IPS DF 4.7 (cell line): ENCODE results near the gene IFT122.
"Not testable (repeated sequence)": the region's sequence is repeated elsewhere in the genome, so short reads cannot be mapped to it uniquely, and the experiment has no call there.

Source experiments
- DNase-seq: peaks from one replicate; pipeline ENCODE4 v3.0.0-alpha.2; 2013; ENCODE audit warnings: low spot score; ENCODE audit errors: extremely low read depth

IFT122 gene

GRCh38 chr3:129492691-129493090 lies 52.7 kb downstream of the IFT122 start:
- DNase-seq = no peak

GRCh38 chr3:129493206-129493605 lies 53.2 kb downstream of the IFT122 start:
- no peak for DNase-seq

DNA sequence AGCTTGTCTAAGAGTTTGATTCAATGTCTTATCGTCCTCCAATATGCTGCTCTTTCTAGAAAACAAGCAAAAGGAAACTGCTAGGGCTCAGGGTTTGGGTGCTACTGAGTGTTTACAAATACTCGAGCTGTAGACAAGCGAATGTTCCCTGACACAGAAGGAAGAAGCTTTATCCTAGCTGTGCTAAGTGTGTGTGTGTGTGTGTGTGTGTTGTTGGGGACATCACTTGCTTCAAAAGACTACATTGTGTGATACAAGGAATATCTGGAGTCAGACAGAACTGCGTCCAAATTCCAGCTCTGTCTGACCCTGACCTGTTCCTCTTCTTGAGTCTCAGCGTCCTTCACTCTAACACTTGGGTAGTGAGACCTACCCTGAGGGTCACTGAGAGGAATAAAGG lies 54.5 kb downstream of the IFT122 start:
- not testable (repeated sequence) for DNase-seq

DNA sequence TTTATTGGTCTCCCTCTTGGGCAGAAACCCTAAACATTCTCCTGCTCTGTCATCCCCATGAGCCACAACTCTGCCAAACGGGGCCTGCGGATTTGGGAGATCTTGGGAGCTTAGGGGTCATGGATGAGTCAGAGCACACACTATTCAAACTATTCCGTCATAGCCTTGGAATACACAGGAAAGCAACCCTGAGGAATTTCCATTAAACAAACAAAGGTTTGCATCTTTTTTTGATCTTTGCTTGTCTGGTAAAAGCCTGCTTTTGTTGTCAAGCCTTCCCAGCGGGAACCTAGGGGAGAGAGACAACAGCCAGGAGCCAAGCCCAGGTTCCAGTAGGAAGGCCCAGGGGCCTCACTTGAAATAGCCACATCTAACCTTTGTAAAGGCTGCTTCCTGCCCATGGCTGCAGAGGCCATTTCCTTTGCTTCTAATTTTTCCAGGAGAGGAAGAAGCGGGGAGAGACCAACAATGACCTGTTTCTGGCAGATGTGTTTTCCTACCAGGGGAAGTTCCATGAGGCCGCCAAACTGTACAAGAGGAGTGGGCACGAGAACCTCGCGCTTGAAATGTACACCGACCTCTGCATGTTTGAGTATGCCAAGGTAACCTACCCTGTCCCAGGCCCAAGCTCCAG lies 55.1 kb downstream of the IFT122 start:
- not testable (repeated sequence) for DNase-seq

GRCh38 chr3:129497876-129498275 lies 57.9 kb downstream of the IFT122 start:
- not testable (repeated sequence) for DNase-seq

GRCh38 chr3:129498603-129499488 lies 58.8 kb downstream of the IFT122 start:
- not testable (repeated sequence) for DNase-seq

GRCh38 chr3:129499604-129500333 lies 59.7 kb downstream of the IFT122 start:
- DNase-seq = not testable (repeated sequence)

DNA sequence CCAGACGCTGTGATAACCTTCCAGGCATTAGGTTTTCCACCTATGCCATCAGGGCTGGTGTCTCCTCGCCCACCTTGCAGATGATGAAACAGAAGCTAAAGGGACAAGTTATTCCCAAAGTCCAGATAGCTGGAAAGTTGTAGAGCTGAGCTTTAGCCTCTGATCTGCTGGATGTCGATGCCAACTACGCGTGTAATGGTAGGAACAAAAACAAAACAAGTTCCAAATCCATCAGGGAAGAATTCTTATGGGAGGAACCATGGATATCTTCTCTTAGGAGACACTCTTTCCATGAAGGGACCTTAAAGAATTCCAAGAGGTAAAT lies 60.3 kb downstream of the IFT122 start:
- DNase-seq = no peak

DNA sequence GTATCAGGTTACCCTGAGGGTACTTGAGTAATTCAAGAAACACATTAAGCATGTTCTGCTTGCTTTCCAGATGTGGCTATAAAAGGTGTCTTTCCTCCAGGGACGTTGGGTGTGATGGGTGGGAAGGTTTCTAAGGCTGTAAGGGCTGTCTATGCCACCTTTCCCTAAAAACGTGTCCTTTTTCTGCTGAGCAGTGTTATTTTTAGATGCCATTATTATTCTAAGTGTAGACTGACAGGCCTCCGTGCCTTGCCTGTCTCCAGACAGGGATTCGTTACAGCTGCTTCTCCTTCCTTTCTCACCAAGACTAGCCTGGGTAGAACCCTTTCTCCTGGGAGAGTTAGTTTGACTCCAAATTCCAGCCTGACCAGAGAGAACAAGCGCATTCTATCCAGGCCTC lies 61.6 kb downstream of the IFT122 start:
- no peak for DNase-seq

GRCh38 chr3:129502641-129503408 lies 62.8 kb downstream of the IFT122 start:
- no peak for DNase-seq

DNA sequence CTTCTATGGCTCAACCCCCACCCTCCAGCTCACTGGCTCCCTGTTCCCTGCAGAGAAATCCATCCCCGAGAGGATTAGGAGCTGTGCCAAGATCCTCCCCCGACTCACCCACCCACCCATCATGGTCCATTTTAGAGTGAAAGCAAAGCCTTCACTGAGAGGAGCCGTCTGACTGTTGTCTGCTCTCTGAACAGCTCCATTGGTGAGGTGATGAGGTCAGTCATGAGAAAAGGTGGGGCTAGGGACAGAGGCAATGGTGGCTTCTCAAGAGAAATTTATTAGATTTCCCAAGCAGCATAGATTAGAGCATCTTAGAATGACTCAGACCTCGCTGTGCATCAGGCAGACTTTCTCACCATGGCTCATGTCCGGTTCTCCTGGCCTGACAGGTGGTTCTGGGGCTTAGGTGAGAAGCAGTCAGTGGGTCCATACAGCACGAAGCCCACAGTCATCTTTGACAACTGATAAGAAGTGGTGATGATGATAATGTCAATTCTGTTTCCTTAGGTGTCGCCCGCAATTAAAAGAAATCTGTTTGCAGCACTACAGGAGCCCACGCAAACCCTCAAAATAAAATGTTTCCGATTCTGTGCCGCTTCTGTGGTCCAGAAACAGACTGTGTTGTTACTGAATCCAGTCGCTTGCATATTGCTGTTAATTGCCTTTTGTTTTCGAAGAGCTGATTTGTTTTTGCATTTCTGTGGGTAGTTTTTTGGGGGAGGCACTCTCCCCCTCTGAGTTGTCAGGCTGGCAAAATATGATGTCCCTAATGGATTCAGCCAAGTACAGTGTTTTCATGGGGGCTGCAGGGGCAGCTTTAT lies 63.7 kb downstream of the IFT122 start:
- DNase-seq = no peak

DNA sequence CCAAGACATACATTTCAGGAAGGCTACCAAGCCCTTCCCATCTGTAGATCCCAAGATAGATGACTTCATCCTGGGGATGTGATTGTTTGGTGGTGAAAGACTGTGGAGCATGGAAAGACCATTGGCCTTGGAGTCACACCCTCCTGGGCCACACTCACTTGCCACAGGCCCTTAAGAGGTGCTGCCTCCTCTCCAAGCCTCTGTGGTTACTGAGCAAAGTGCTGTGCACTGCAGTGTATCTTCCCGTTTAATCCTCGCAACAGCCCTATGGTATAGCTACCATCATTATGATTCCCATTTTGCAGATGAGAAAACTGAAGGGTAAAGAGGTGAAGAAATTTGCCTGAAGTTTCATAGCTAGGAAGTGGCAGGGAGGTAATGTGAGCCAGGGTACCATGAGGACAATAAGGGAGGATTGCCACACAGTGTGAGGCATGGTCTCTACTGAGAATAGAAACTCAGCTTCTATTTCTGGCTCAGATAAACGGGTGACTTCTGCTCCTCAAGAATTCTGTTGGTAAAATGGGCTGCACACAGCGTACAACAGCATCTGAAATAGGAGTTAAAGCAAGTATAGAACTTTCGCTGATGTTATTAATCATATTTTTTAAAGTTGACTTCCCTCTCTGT lies 64.6 kb downstream of the IFT122 start:
- no peak for DNase-seq

GRCh38 chr3:129505341-129505740 lies 65.3 kb downstream of the IFT122 start:
- no peak for DNase-seq

GRCh38 chr3:129506231-129506742 lies 66.3 kb downstream of the IFT122 start:
- DNase-seq = no peak

DNA sequence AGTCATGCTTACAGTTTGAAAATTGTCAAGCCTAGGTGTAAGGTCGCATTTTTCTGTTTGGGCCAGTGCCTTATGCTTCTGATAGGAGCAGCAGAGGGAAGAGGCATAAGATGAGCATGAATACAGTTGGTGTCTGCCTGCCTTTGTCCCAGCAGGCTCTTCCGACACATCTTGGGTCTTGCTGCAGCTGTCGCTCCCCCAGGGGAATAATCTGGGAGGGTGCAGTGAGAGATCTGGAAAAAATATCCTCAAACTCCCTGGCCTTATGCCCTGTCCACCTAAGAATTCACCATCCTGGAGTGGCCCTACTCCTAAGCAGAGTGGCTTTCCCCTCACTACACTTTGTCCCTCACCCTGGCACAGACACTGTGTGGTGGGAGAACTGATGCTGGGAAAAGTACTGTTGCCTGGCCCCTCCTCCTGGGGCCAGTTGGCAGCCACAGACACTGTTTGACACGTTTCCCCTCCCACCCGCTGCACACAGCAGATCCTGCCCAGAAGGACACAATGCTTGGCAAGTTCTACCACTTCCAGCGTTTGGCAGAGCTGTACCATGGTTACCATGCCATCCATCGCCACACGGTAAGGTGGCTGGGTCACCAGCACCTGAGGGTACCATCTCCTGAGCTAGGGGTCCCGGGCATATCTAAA lies 67.3 kb downstream of the IFT122 start:
- DNase-seq = no peak

DNA sequence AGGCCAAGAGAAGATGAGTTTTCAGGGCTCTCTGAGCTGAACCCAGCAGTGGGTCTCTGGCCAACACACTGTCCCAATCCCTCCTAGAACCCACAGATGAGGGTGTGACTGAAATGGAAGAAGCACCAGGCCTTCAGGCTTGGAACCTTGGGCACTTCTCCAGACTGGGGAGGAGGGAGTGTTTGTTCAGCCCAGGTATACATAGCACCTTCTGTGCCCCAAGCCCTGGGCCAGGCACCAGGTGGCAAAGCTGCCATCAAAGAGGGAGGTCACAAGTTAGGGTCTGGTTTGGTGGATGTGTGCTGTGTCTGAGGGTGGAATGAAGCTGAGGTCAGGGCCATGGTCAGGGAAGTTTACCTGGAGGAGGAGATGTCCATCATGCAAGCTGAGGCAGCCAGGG lies 72.6 kb downstream of the IFT122 start:
- no peak for DNase-seq

DNA sequence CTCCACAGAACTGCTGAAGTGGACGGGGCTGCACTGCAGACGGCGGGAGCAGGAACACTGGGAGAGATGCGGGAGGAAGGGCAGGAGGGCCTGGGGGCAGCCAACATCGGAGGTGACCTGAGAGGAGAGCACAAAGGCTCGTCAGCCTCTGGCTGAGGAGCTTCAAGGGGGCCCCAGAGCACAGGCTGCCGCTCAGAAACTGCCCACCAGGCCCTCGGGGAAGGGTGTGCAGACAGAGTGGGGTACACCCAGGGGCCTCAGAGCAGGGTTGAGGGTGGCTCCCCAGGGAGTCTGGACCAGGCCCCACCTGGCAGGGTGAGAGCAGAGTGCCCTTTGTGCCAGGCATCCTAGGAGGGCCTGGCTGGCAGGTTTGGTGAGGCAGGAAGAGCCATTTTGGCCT lies 73.7 kb downstream of the IFT122 start:
- no peak for DNase-seq

- DNase-seq = no peak
Observed at GRCh38 chr3:129514110-129514509, 74.1 kb downstream of the IFT122 start.

DNA sequence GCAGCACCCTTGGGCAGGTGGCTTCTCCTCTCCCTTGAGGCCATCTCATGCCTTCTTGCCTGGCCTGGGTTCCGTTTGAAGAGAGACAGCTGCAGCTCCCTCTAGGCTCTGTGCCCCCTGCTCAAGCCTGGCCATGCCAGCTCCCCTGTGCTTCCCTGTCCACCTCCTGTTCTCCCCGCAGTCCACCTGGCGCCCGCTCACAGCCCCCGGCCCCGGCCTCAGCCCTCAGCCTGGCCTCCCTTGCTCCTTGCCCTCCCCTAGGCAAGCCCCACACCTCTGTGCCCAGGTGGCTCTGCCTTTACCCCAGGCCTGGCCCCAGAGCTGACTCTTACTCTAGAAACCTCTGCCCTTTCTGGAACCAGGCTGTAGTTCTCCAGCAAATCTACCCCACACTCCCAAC lies 74.5 kb downstream of the IFT122 start:
- no peak for DNase-seq
